Peyer's patch (tissue), 4 donors: Measurements from ENCODE around the gene HAUS5.

Experiments used
- CTCF ChIP-seq, 6 experiments: fragments of 450-650 bp in 4 of 6; fragments of 200-600 bp in 2 of 6; sonication (generic) in 1 of 6; IDR thresholded peaks; one replicate each; pipeline ENCODE4 v1.5.1; 2017 to 2019; ENCODE audit warnings: antibody characterized with exemption in 6 of 6, mild to moderate bottlenecking in 3 of 6, moderate library complexity in 1 of 6
- POLR2A ChIP-seq, 2 donors: fragments of 450-650 bp; IDR thresholded peaks; one replicate each; pipeline ENCODE4 v1.5.1; 2017; ENCODE audit warnings: antibody characterized with exemption in 2 of 2, mild to moderate bottlenecking in 2 of 2, moderate library complexity in 2 of 2

- TF ChIP-seq CTCF (IDR thresholded peaks at IDR 0.05) = no peak
- no peak for TF ChIP-seq POLR2A (IDR thresholded peaks at IDR 0.05)
Observed at GRCh38 chr19:35666251-35666913, 53.8 kb downstream of the HAUS5 start, which contains the start of gene UPK1A.
